ENCODE results near the gene DDR1. TPM values are rescaled to one million over a fixed set of nuclear protein-coding genes. Genes with fewer than 3 reads are reported as not detected.

DDR1 gene
- total and polyA plus RNA-seq, 2 experiments from 2014 or later = 58.3 to 154 TPM

DNA sequence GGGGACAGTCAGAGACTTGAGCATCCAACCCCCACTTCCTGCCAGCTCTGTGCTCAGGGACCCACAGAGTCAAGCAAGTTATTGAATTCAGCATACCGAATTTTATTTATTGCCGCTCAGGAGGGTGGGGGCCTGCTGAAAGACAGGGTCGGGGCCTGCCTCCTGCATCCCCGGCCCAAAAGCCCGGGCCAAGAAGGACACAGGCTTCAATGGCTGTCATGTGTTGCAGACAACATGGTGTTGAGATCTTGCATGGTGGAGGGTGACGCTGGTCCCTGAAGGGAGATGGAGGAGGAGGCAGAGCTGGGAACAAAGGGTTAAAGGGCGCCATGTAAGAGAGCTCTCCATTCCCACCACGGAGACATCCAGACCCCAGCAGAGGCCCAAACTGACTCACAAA is 47.0 kb downstream of the DDR1 start:
- TF ChIP-seq ZNF331 (CRISPR knock-in tag; IDR thresholded peaks at IDR 0.05; ENCODE audit: low read depth) = no peak
- no peak for TF ChIP-seq STAT1 (IDR thresholded peaks at IDR 0.05; ENCODE audit: unreplicated experiment)
- TF ChIP-seq, protein P1, sequence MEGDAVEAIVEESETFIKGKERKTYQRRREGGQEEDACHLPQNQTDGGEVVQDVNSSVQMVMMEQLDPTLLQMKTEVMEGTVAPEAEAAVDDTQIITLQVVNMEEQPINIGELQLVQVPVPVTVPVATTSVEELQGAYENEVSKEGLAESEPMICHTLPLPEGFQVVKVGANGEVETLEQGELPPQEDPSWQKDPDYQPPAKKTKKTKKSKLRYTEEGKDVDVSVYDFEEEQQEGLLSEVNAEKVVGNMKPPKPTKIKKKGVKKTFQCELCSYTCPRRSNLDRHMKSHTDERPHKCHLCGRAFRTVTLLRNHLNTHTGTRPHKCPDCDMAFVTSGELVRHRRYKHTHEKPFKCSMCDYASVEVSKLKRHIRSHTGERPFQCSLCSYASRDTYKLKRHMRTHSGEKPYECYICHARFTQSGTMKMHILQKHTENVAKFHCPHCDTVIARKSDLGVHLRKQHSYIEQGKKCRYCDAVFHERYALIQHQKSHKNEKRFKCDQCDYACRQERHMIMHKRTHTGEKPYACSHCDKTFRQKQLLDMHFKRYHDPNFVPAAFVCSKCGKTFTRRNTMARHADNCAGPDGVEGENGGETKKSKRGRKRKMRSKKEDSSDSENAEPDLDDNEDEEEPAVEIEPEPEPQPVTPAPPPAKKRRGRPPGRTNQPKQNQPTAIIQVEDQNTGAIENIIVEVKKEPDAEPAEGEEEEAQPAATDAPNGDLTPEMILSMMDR (conservative IDR thresholded peaks at IDR 0.05; ENCODE audit: low read depth in 2 of 2) = no peak
- TF ChIP-seq EZH2phosphoT487 (IDR thresholded peaks at IDR 0.05; ENCODE audit: unreplicated experiment) = no peak
- TF ChIP-seq JUNB (IDR thresholded peaks at IDR 0.05; ENCODE audit: unreplicated experiment) = no peak
- TF ChIP-seq, protein P2, sequence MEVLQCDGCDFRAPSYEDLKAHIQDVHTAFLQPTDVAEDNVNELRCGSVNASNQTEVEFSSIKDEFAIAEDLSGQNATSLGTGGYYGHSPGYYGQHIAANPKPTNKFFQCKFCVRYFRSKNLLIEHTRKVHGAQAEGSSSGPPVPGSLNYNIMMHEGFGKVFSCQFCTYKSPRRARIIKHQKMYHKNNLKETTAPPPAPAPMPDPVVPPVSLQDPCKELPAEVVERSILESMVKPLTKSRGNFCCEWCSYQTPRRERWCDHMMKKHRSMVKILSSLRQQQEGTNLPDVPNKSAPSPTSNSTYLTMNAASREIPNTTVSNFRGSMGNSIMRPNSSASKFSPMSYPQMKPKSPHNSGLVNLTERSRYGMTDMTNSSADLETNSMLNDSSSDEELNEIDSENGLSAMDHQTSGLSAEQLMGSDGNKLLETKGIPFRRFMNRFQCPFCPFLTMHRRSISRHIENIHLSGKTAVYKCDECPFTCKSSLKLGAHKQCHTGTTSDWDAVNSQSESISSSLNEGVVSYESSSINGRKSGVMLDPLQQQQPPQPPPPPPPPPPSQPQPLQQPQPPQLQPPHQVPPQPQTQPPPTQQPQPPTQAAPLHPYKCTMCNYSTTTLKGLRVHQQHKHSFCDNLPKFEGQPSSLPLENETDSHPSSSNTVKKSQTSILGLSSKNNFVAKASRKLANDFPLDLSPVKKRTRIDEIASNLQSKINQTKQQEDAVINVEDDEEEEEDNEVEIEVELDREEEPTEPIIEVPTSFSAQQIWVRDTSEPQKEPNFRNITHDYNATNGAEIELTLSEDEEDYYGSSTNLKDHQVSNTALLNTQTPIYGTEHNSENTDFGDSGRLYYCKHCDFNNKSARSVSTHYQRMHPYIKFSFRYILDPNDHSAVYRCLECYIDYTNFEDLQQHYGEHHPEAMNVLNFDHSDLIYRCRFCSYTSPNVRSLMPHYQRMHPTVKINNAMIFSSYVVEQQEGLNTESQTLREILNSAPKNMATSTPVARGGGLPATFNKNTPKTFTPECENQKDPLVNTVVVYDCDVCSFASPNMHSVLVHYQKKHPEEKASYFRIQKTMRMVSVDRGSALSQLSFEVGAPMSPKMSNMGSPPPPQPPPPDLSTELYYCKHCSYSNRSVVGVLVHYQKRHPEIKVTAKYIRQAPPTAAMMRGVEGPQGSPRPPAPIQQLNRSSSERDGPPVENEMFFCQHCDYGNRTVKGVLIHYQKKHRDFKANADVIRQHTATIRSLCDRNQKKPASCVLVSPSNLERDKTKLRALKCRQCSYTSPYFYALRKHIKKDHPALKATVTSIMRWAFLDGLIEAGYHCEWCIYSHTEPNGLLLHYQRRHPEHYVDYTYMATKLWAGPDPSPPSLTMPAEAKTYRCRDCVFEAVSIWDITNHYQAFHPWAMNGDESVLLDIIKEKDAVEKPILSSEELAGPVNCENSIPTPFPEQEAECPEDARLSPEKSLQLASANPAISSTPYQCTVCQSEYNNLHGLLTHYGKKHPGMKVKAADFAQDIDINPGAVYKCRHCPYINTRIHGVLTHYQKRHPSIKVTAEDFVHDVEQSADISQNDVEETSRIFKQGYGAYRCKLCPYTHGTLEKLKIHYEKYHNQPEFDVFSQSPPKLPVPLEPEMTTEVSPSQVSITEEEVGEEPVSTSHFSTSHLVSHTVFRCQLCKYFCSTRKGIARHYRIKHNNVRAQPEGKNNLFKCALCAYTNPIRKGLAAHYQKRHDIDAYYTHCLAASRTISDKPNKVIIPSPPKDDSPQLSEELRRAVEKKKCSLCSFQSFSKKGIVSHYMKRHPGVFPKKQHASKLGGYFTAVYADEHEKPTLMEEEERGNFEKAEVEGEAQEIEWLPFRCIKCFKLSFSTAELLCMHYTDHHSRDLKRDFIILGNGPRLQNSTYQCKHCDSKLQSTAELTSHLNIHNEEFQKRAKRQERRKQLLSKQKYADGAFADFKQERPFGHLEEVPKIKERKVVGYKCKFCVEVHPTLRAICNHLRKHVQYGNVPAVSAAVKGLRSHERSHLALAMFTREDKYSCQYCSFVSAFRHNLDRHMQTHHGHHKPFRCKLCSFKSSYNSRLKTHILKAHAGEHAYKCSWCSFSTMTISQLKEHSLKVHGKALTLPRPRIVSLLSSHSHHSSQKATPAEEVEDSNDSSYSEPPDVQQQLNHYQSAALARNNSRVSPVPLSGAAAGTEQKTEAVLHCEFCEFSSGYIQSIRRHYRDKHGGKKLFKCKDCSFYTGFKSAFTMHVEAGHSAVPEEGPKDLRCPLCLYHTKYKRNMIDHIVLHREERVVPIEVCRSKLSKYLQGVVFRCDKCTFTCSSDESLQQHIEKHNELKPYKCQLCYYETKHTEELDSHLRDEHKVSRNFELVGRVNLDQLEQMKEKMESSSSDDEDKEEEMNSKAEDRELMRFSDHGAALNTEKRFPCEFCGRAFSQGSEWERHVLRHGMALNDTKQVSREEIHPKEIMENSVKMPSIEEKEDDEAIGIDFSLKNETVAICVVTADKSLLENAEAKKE (CRISPR knock-in tag; IDR thresholded peaks at IDR 0.05) = no peak
- TF ChIP-seq, protein P3, sequence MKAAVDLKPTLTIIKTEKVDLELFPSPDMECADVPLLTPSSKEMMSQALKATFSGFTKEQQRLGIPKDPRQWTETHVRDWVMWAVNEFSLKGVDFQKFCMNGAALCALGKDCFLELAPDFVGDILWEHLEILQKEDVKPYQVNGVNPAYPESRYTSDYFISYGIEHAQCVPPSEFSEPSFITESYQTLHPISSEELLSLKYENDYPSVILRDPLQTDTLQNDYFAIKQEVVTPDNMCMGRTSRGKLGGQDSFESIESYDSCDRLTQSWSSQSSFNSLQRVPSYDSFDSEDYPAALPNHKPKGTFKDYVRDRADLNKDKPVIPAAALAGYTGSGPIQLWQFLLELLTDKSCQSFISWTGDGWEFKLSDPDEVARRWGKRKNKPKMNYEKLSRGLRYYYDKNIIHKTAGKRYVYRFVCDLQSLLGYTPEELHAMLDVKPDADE (IDR thresholded peaks at IDR 0.05) = no peak
- no peak for TF ChIP-seq CREB1 (CRISPR knock-in tag; IDR thresholded peaks at IDR 0.05; ENCODE audit: low read depth)
- TF ChIP-seq EZH2 (IDR thresholded peaks at IDR 0.05; ENCODE audit: low read depth, unreplicated experiment) = no peak
- no peak for TF ChIP-seq POLR2AphosphoS5 (IDR thresholded peaks at IDR 0.05; ENCODE audit: low read depth)
- TF ChIP-seq NANOG (IDR thresholded peaks at IDR 0.05; ENCODE audit: borderline replicate concordance) = no peak
- TF ChIP-seq, protein P4, sequence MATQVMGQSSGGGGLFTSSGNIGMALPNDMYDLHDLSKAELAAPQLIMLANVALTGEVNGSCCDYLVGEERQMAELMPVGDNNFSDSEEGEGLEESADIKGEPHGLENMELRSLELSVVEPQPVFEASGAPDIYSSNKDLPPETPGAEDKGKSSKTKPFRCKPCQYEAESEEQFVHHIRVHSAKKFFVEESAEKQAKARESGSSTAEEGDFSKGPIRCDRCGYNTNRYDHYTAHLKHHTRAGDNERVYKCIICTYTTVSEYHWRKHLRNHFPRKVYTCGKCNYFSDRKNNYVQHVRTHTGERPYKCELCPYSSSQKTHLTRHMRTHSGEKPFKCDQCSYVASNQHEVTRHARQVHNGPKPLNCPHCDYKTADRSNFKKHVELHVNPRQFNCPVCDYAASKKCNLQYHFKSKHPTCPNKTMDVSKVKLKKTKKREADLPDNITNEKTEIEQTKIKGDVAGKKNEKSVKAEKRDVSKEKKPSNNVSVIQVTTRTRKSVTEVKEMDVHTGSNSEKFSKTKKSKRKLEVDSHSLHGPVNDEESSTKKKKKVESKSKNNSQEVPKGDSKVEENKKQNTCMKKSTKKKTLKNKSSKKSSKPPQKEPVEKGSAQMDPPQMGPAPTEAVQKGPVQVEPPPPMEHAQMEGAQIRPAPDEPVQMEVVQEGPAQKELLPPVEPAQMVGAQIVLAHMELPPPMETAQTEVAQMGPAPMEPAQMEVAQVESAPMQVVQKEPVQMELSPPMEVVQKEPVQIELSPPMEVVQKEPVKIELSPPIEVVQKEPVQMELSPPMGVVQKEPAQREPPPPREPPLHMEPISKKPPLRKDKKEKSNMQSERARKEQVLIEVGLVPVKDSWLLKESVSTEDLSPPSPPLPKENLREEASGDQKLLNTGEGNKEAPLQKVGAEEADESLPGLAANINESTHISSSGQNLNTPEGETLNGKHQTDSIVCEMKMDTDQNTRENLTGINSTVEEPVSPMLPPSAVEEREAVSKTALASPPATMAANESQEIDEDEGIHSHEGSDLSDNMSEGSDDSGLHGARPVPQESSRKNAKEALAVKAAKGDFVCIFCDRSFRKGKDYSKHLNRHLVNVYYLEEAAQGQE (IDR thresholded peaks at IDR 0.05; ENCODE audit: unreplicated experiment) = no peak
- TF ChIP-seq ZNF114 (CRISPR knock-in tag; IDR thresholded peaks at IDR 0.05) = no peak
- no peak overlapping the region for H3K27ac Mint-ChIP-seq

More for the DNA sequence above, 47.0 kb downstream of the DDR1 start:
- Histone ChIP-seq H3F3A (replicated peaks; ENCODE audit: low read depth) (no peaks in the 10 kb centered on the region), H4K20me1 (replicated peaks; ENCODE audit: insufficient read depth) (no peaks in the 10 kb centered on the region), H3K4me3 (no peak overlapping the region), H3K27me3 (ENCODE audit: insufficient read depth) (no peaks in the 10 kb centered on the region), H3K4me1 (ENCODE audit: insufficient read depth) (no peaks in the 10 kb centered on the region), H3K36me3 (ENCODE audit: insufficient read depth) (no peaks in the 10 kb centered on the region), H2AFZ (no peak overlapping the region), H3K9me2 (ENCODE audit: insufficient read depth) (no peaks in the 10 kb centered on the region), H3K4me2 (no peak overlapping the region), H3K79me2 (replicated peaks; ENCODE audit: insufficient read depth) (no peaks in the 10 kb centered on the region), H3K27ac (ENCODE audit: low read depth) (no peak overlapping the region)
- no peak for DNase-seq (ENCODE audit: low spot score)
- Mint-ChIP-seq H3K4me1 (peaks cover 3% of the 10 kb centered on the region; the same call in 2 of the 3 replicates), H3K4me3 (no peak overlapping the region), H3K27me3 (ENCODE audit: insufficient read depth, low read depth, poor library complexity) (peaks cover 12% of the 10 kb centered on the region), H3K9me3 (peaks cover 14% of the 10 kb centered on the region), H3K36me3 (ENCODE audit: low read depth) (peaks cover 29% of the 10 kb centered on the region)
- no peak for ATAC-seq

All from GM23338 (cell line).